NOMO-1 treated with dmso at 0.1 percent for 144 hours (cell line): ENCODE results near the gene ANKRD33B.
A peak's percentile ranks its signal among the peaks of the same experiment; 100 is the strongest.
"Not testable (repeated sequence)": the region's sequence is repeated elsewhere in the genome, so short reads cannot be mapped to it uniquely, and the experiment has no call there.

Source experiments
- DNase-seq: peaks from one replicate; lab custom pipeline; 2025; ENCODE audit not compliant: unreplicated experiment; lab: John Stamatoyannopoulos, UW

Gene ANKRD33B

GRCh38 chr5:10612251-10612650 lies 48.4 kb downstream of the ANKRD33B start:
- DNase-seq: no peak

- DNase-seq: no peak
Observed at GRCh38 chr5:10615693-10616092, 51.8 kb downstream of the ANKRD33B start.

GRCh38 chr5:10617103-10617502 lies 53.2 kb downstream of the ANKRD33B start:
- DNase-seq: no peak

- DNase-seq: no peak
Observed at GRCh38 chr5:10618311-10618710, 54.4 kb downstream of the ANKRD33B start.

- no peak for DNase-seq
Observed at GRCh38 chr5:10619649-10620048, 55.8 kb downstream of the ANKRD33B start.

GRCh38 chr5:10620346-10620745 lies 56.5 kb downstream of the ANKRD33B start:
- no peak for DNase-seq

GRCh38 chr5:10621832-10622231 lies 58.0 kb downstream of the ANKRD33B start:
- peak; percentile 95 for DNase-seq

- no peak for DNase-seq
Observed at GRCh38 chr5:10622810-10623209, 58.9 kb downstream of the ANKRD33B start.

- DNase-seq: no peak
Observed at GRCh38 chr5:10623305-10623910, 59.5 kb downstream of the ANKRD33B start.

- no peak for DNase-seq
Observed at GRCh38 chr5:10624206-10624605, 60.3 kb downstream of the ANKRD33B start.

- DNase-seq: no peak
Observed at GRCh38 chr5:10624679-10625078, 60.8 kb downstream of the ANKRD33B start.

- no peak for DNase-seq
Observed at GRCh38 chr5:10625700-10626472, 62.0 kb downstream of the ANKRD33B start.

- DNase-seq: peak; percentile 93
Observed at GRCh38 chr5:10626473-10627013, 62.7 kb downstream of the ANKRD33B start.

GRCh38 chr5:10627160-10627701 lies 63.4 kb downstream of the ANKRD33B start:
- no peak for DNase-seq

- no peak for DNase-seq
Observed at GRCh38 chr5:10628601-10629000, 64.7 kb downstream of the ANKRD33B start.

- no peak for DNase-seq
Observed at GRCh38 chr5:10629682-10630081, 65.8 kb downstream of the ANKRD33B start.

GRCh38 chr5:10630126-10630525 lies 66.3 kb downstream of the ANKRD33B start:
- DNase-seq: no peak

GRCh38 chr5:10630744-10631143 lies 66.9 kb downstream of the ANKRD33B start:
- DNase-seq: not testable (repeated sequence)

- DNase-seq: peak; percentile 86
Observed at GRCh38 chr5:10631316-10631996, 67.6 kb downstream of the ANKRD33B start.

GRCh38 chr5:10632110-10632761 lies 68.4 kb downstream of the ANKRD33B start:
- DNase-seq: peak; percentile 94
